ENCODE measurements around the gene BTBD7.

Gene BTBD7

GRCh38 chr14:93331002-93331727, 1.7 kb downstream of the BTBD7 start:
- DNase-seq (ENCODE audit: insufficient read length, low spot score) (no peak), FAIRE-seq (no peak)
- TF ChIP-seq POU2F2 (IDR thresholded peaks at IDR 0.05; ENCODE audit: low read depth, low read length): no peak
- no peak for TF ChIP-seq POLR2AphosphoS5 (IDR thresholded peaks at IDR 0.05; ENCODE audit: low read depth, low read length)
- no peak for TF ChIP-seq TAF1 (IDR thresholded peaks at IDR 0.05; ENCODE audit: low read depth, low read length)
- no peak for TF ChIP-seq POLR2A (IDR thresholded peaks at IDR 0.05; ENCODE audit: low read depth, low read length)
- no peak for TF ChIP-seq PAX5 (IDR thresholded peaks at IDR 0.05; ENCODE audit: insufficient read depth, low read length, severe bottlenecking)
- TF ChIP-seq SPI1 (IDR thresholded peaks at IDR 0.05; ENCODE audit: low read depth, low read length): no peak

GRCh38 chr14:93330609-93331000, 2.2 kb downstream of the BTBD7 start:
- no peak for FAIRE-seq
- TF ChIP-seq POLR2AphosphoS5 (IDR thresholded peaks at IDR 0.05; ENCODE audit: low read depth, low read length) (no peak), POLR2A (IDR thresholded peaks at IDR 0.05; ENCODE audit: low read depth, low read length) (no peak), TAF1 (IDR thresholded peaks at IDR 0.05; ENCODE audit: low read depth, low read length) (no peak), PAX5 (IDR thresholded peaks at IDR 0.05; ENCODE audit: insufficient read depth, low read length, severe bottlenecking) (no peak), POU2F2 (IDR thresholded peaks at IDR 0.05; ENCODE audit: low read depth, low read length) (no peak), SPI1 (IDR thresholded peaks at IDR 0.05; ENCODE audit: low read depth, low read length) (no peak)

GRCh38 chr14:93329965-93330608, 2.7 kb downstream of the BTBD7 start:
- DNase-seq (ENCODE audit: insufficient read length, low spot score): no peak
- FAIRE-seq: peak; percentile 54
- TF ChIP-seq POLR2AphosphoS5 (IDR thresholded peaks at IDR 0.05; ENCODE audit: low read depth, low read length) (no peak), TAF1 (IDR thresholded peaks at IDR 0.05; ENCODE audit: low read depth, low read length) (no peak), POLR2A (IDR thresholded peaks at IDR 0.05; ENCODE audit: low read depth, low read length) (no peak), SPI1 (IDR thresholded peaks at IDR 0.05; ENCODE audit: low read depth, low read length) (no peak), POU2F2 (IDR thresholded peaks at IDR 0.05; ENCODE audit: low read depth, low read length) (no peak), PAX5 (IDR thresholded peaks at IDR 0.05; ENCODE audit: insufficient read depth, low read length, severe bottlenecking) (no peak)

More at GRCh38 chr14:93330609-93331000, 2.2 kb downstream of the BTBD7 start:
- DNase-seq (ENCODE audit: insufficient read length, low spot score): no peak

- DNase-seq (ENCODE audit: insufficient read length, low spot score) (no peak), FAIRE-seq (no peak)
- no peak for TF ChIP-seq POLR2A (IDR thresholded peaks at IDR 0.05; ENCODE audit: low read depth, low read length)
Measured at GRCh38 chr14:93328546-93328945, 4.3 kb downstream of the BTBD7 start.

- TF ChIP-seq POU2F2 (IDR thresholded peaks at IDR 0.05; ENCODE audit: low read depth, low read length): no peak
- no peak for DNase-seq (ENCODE audit: insufficient read length, low spot score)
- FAIRE-seq: no peak
Measured at GRCh38 chr14:93326196-93326595, 6.6 kb downstream of the BTBD7 start.

GRCh38 chr14:93323600-93324174, 9.1 kb downstream of the BTBD7 start:
- FAIRE-seq: no peak
- no peak for DNase-seq (ENCODE audit: insufficient read length, low spot score)
- TF ChIP-seq POU2F2 (IDR thresholded peaks at IDR 0.05; ENCODE audit: low read depth, low read length) (no peak), POLR2AphosphoS5 (IDR thresholded peaks at IDR 0.05; ENCODE audit: low read depth, low read length) (no peak), PAX5 (IDR thresholded peaks at IDR 0.05; ENCODE audit: insufficient read depth, low read length, severe bottlenecking) (no peak), SPI1 (IDR thresholded peaks at IDR 0.05; ENCODE audit: low read depth, low read length) (peak; percentile 41)

GRCh38 chr14:93322929-93323599, 9.8 kb downstream of the BTBD7 start:
- FAIRE-seq (no peak), DNase-seq (ENCODE audit: insufficient read length, low spot score) (no peak)
- no peak for TF ChIP-seq POLR2A (IDR thresholded peaks at IDR 0.05; ENCODE audit: low read depth, low read length)

- peak; percentile 38 for FAIRE-seq
- TF ChIP-seq POU2F2 (IDR thresholded peaks at IDR 0.05; ENCODE audit: low read depth, low read length): no peak
- TF ChIP-seq TAF1 (IDR thresholded peaks at IDR 0.05; ENCODE audit: low read depth, low read length): no peak
- TF ChIP-seq POLR2AphosphoS5 (IDR thresholded peaks at IDR 0.05; ENCODE audit: low read depth, low read length): no peak
- no peak for TF ChIP-seq PAX5 (IDR thresholded peaks at IDR 0.05; ENCODE audit: insufficient read depth, low read length, severe bottlenecking)
- TF ChIP-seq SPI1 (IDR thresholded peaks at IDR 0.05; ENCODE audit: low read depth, low read length): no peak
- no peak for TF ChIP-seq POLR2A (IDR thresholded peaks at IDR 0.05; ENCODE audit: low read depth, low read length)
- DNase-seq (ENCODE audit: insufficient read length, low spot score): no peak
Measured at GRCh38 chr14:93320489-93320888, 12.3 kb downstream of the BTBD7 start.

- TF ChIP-seq POLR2A (IDR thresholded peaks at IDR 0.05; ENCODE audit: low read depth, low read length) (no peak), POU2F2 (IDR thresholded peaks at IDR 0.05; ENCODE audit: low read depth, low read length) (no peak), PAX5 (IDR thresholded peaks at IDR 0.05; ENCODE audit: insufficient read depth, low read length, severe bottlenecking) (no peak), TAF1 (IDR thresholded peaks at IDR 0.05; ENCODE audit: low read depth, low read length) (no peak), POLR2AphosphoS5 (IDR thresholded peaks at IDR 0.05; ENCODE audit: low read depth, low read length) (no peak), SPI1 (IDR thresholded peaks at IDR 0.05; ENCODE audit: low read depth, low read length) (no peak)
- no peak for DNase-seq (ENCODE audit: insufficient read length, low spot score)
- FAIRE-seq: peak; percentile 71
Measured at GRCh38 chr14:93319958-93320357, 12.9 kb downstream of the BTBD7 start.

- FAIRE-seq: no peak
- no peak for TF ChIP-seq TAF1 (IDR thresholded peaks at IDR 0.05; ENCODE audit: low read depth, low read length)
- no peak for TF ChIP-seq POU2F2 (IDR thresholded peaks at IDR 0.05; ENCODE audit: low read depth, low read length)
- TF ChIP-seq POLR2A (IDR thresholded peaks at IDR 0.05; ENCODE audit: low read depth, low read length): no peak
- no peak for TF ChIP-seq PAX5 (IDR thresholded peaks at IDR 0.05; ENCODE audit: insufficient read depth, low read length, severe bottlenecking)
- TF ChIP-seq SPI1 (IDR thresholded peaks at IDR 0.05; ENCODE audit: low read depth, low read length): no peak
- no peak for TF ChIP-seq POLR2AphosphoS5 (IDR thresholded peaks at IDR 0.05; ENCODE audit: low read depth, low read length)
- DNase-seq (ENCODE audit: insufficient read length, low spot score): no peak
Measured at GRCh38 chr14:93319494-93319893, 13.3 kb downstream of the BTBD7 start.

Data from GM12891 (cell line).